Neural progenitor cell (in vitro differentiated cells): Measurements from ENCODE around the gene ARX. TPM values are rescaled to one million over a fixed set of nuclear protein-coding genes. Genes with fewer than 3 reads are reported as not detected.

ENCODE experiments used
- DNase-seq: peaks from one replicate; pipeline ENCODE4 v3.0.0-alpha.2; 2016; ENCODE audit warnings: low spot score
- H2AFZ ChIP-seq: fragments of 200-600 bp; sonication (generic); replicated peaks from 2 replicates; pipeline ENCODE4 v1.6.1; 2016; ENCODE audit warnings: antibody characterized with exemption
- H3F3A ChIP-seq: fragments of 200-600 bp; sonication (generic); 2 replicates; pipeline ENCODE4 v1.6.1; 2016; ENCODE audit warnings: antibody characterized with exemption, low read depth
- H3K27ac ChIP-seq: fragments of 200-600 bp; sonication (generic); 2 replicates; pipeline ENCODE4 v1.5.1; 2016; ENCODE audit warnings: mild to moderate bottlenecking
- H3K27me3 ChIP-seq: fragments of 200-600 bp; sonication (generic); 2 replicates; pipeline ENCODE4 v1.6.1; 2016; ENCODE audit warnings: mild to moderate bottlenecking, moderate library complexity
- H3K36me3 ChIP-seq: fragments of 200-600 bp; sonication (generic); 2 replicates; pipeline ENCODE4 v1.5.1; 2016
- H3K4me1 ChIP-seq: fragments of 200-600 bp; sonication (generic); 2 replicates; pipeline ENCODE4 v1.6.1; 2016; ENCODE audit warnings: mixed run types
- H3K4me2 ChIP-seq: fragments of 200-600 bp; sonication (generic); 2 replicates; pipeline ENCODE4 v1.6.1; 2016
- H3K4me3 ChIP-seq: fragments of 200-600 bp; sonication (generic); 2 replicates; pipeline ENCODE4 v1.5.1; 2016
- H3K79me2 ChIP-seq: fragments of 200-600 bp; sonication (generic); 2 replicates; pipeline ENCODE4 v1.6.1; 2016; ENCODE audit warnings: low read depth
- H3K9ac ChIP-seq: fragments of 200-600 bp; sonication (generic); 2 replicates; pipeline ENCODE4 v1.6.1; 2016
- H3K9me3 ChIP-seq: fragments of 200-600 bp; sonication (generic); 2 replicates; pipeline ENCODE4 v1.5.1; 2016; ENCODE audit warnings: low read depth
- H4K20me1 ChIP-seq: fragments of 200-600 bp; sonication (generic); 2 replicates; pipeline ENCODE4 v1.6.1; 2016; ENCODE audit warnings: low read depth
- H3K27ac Mint-ChIP-seq: 3 replicates; pipeline ENCODE4 v1.8.0; 2021; ENCODE audit warnings: mixed read lengths
- H3K27me3 Mint-ChIP-seq: 2 replicates; pipeline ENCODE4 v1.8.0; 2022; ENCODE audit warnings: low read depth, mild to moderate bottlenecking, inconsistent platforms, moderate library complexity, mixed read lengths; ENCODE audit not compliant: insufficient read depth
- H3K36me3 Mint-ChIP-seq: 3 replicates; pipeline ENCODE4 v1.8.0; 2021; ENCODE audit warnings: mixed read lengths
- H3K4me1 Mint-ChIP-seq: 3 replicates; pipeline ENCODE4 v1.8.0; 2021; ENCODE audit warnings: mixed read lengths
- H3K4me3 Mint-ChIP-seq: 3 replicates; pipeline ENCODE4 v1.8.0; 2021; ENCODE audit warnings: mild to moderate bottlenecking, moderate library complexity, mixed read lengths
- H3K9me3 Mint-ChIP-seq: 3 replicates; pipeline ENCODE4 v1.8.0; 2020; ENCODE audit warnings: mixed read lengths
- CTCF ChIP-seq: fragments of 200-600 bp; sonication (generic); IDR thresholded peaks from 2 replicates; pipeline ENCODE4 v1.5.1; 2017; ENCODE audit warnings: antibody characterized with exemption, mild to moderate bottlenecking
- EZH2 ChIP-seq: fragments of 200-600 bp; sonication (generic); IDR thresholded peaks from 2 replicates; pipeline ENCODE4 v1.6.1; 2017; ENCODE audit warnings: antibody characterized with exemption, mild to moderate bottlenecking, moderate library complexity
- EZH2phosphoT487 ChIP-seq: fragments of 200-600 bp; sonication (generic); IDR thresholded peaks from 2 replicates; pipeline ENCODE4 v1.6.1; 2017; ENCODE audit warnings: antibody characterized with exemption
- total RNA-seq: library from RNA; depleted of rRNA; stranded (reverse); fragments of >200 nt; gene quantifications from 2 replicates; pipeline ENCODE4 v1.2.3, GENCODE V29; 2015; ENCODE audit warnings: low replicate concordance

The ARX gene
- total RNA-seq, 1 donor from 2014 or later, result 5.3 TPM

GRCh38 chrX:25013632-25014365, 2.0 kb downstream of the ARX start:
- Histone ChIP-seq H3K4me1 (peaks cover 41% of the 10 kb centered on the region), H3K36me3 (no peaks in the 10 kb centered on the region), H4K20me1 (peaks cover 74% of the 10 kb centered on the region), H3F3A (peaks cover 51% of the 10 kb centered on the region), H3K27ac (no peak overlapping the region), H3K4me2 (peak overlapping the region; percentile 82), H3K27me3 (peaks cover 99% of the 10 kb centered on the region), H2AFZ (no peak overlapping the region), H3K79me2 (peaks cover 13% of the 10 kb centered on the region), H3K9me3 (no peaks in the 10 kb centered on the region), H3K9ac (no peak overlapping the region), H3K4me3 (peak overlapping the region; percentile 52)
- peaks cover 26% of the 10 kb centered on the region for H3K4me1 Mint-ChIP-seq
- peak; percentile 62 for DNase-seq
- peaks cover 90% of the 10 kb centered on the region for H3K27me3 Mint-ChIP-seq
- H3K4me3 Mint-ChIP-seq, result peak overlapping the region; percentile 83
- TF ChIP-seq CTCF, result no peak
- no peak for TF ChIP-seq EZH2phosphoT487
- no peak for TF ChIP-seq EZH2
- no peaks in the 10 kb centered on the region for H3K36me3 Mint-ChIP-seq
- no peak overlapping the region for H3K27ac Mint-ChIP-seq
- no peaks in the 10 kb centered on the region for H3K9me3 Mint-ChIP-seq

GRCh38 chrX:25012793-25013631, 2.8 kb downstream of the ARX start:
- Mint-ChIP-seq H3K4me1 (peaks cover 26% of the 10 kb centered on the region), H3K27me3 (peaks cover 91% of the 10 kb centered on the region), H3K27ac (no peak overlapping the region), H3K4me3 (peak overlapping the region; percentile 68), H3K36me3 (no peaks in the 10 kb centered on the region), H3K9me3 (no peaks in the 10 kb centered on the region)
- TF ChIP-seq EZH2 (no peak), EZH2phosphoT487 (peak; percentile 92), CTCF (no peak)
- no peaks in the 10 kb centered on the region for H3K9me3 ChIP-seq
- H3K4me1 ChIP-seq, result peaks cover 41% of the 10 kb centered on the region
- H3K27me3 ChIP-seq, result peaks cover 99% of the 10 kb centered on the region
- H3K4me2 ChIP-seq, result peak overlapping the region; percentile 81
- H3K27ac ChIP-seq, result no peak overlapping the region
- H3K79me2 ChIP-seq, result peaks cover 13% of the 10 kb centered on the region
- H3K36me3 ChIP-seq, result no peaks in the 10 kb centered on the region
- peak overlapping the region; percentile 9 for H2AFZ ChIP-seq
- H3F3A ChIP-seq, result peaks cover 51% of the 10 kb centered on the region
- peak; percentile 63 for DNase-seq
- H3K4me3 ChIP-seq, result peak overlapping the region; percentile 46
- H4K20me1 ChIP-seq, result peaks cover 79% of the 10 kb centered on the region
- H3K9ac ChIP-seq, result no peak overlapping the region

- Histone ChIP-seq H3K36me3 (no peaks in the 10 kb centered on the region), H2AFZ (no peak overlapping the region), H3K4me2 (peak overlapping the region; percentile 81), H3K27me3 (peaks cover 99% of the 10 kb centered on the region), H3K4me1 (peaks cover 36% of the 10 kb centered on the region), H3K9ac (no peak overlapping the region), H3K79me2 (peaks cover 13% of the 10 kb centered on the region), H4K20me1 (peaks cover 82% of the 10 kb centered on the region), H3K4me3 (peak overlapping the region; percentile 46), H3K9me3 (no peaks in the 10 kb centered on the region), H3F3A (peaks cover 56% of the 10 kb centered on the region), H3K27ac (no peak overlapping the region)
- H3K4me1 Mint-ChIP-seq, result peaks cover 21% of the 10 kb centered on the region
- TF ChIP-seq EZH2phosphoT487, result peak; percentile 95
- TF ChIP-seq CTCF, result no peak
- TF ChIP-seq EZH2, result peak; percentile 95
- H3K36me3 Mint-ChIP-seq, result no peaks in the 10 kb centered on the region
- peak; percentile 79 for DNase-seq
- H3K27ac Mint-ChIP-seq, result no peak overlapping the region
- peak overlapping the region; percentile 78 for H3K4me3 Mint-ChIP-seq
- no peaks in the 10 kb centered on the region for H3K9me3 Mint-ChIP-seq
- H3K27me3 Mint-ChIP-seq, result peaks cover 91% of the 10 kb centered on the region
Measured at GRCh38 chrX:25012433-25012735, 3.4 kb downstream of the ARX start.
